Measurements from ENCODE around the gene CDK7. TPM values are rescaled to one million over a fixed set of nuclear protein-coding genes. Genes with fewer than 3 reads are reported as not detected.
"Not testable (repeated sequence)": the region's sequence is repeated elsewhere in the genome, so short reads cannot be mapped to it uniquely, and the experiment has no call there.

The CDK7 gene
- total RNA-seq, 1 donor from 2014 or later: 16.7 TPM

DNA sequence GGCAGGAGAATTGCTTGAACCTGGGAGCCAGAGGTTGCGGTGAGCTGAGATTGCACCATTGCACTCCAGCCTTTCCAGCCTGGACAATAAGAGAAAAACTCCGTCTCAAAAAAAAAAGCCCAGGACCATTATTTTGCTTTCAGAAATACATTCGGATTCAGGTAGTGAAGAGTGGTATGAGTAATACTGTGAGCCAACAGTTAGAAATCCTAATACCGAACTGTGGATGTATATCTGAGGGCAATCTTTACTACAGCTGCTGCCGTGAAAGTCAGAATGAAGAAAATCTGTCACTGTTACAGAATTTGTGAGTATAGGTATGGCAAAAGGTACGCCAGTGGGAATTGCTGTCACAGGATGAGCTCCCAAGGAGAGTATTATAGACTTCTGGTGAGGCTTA, 3.4 kb upstream of the CDK7 start:
- intact Hi-C loops (cut with DNase I): no loop called here
- no peak for DNase-seq (ENCODE audit: low spot score)
- ATAC-seq: no peak

DNA sequence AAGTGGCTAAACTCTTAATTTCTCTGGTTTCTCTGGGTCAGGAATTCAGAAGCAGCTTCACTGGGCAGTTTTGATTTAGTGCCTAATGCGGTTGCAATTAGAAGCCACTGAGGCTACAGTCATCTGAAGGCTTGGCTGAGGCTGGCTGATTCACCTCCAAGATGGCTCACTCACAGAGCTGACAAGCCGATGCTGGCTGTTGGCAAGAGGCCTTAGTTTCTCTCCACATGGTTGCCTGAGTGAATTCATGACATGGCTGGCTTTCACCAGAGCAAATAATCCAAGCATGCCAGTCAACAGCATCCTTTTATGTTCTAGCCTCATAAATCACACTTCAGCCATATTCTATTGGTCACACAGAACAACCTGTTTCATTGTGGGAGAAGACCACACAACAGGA, 2.8 kb upstream of the CDK7 start:
- ATAC-seq: no peak
- intact Hi-C loops (cut with DNase I): no loop called here
- no peak for DNase-seq (ENCODE audit: low spot score)

GRCh38 chr5:69236733-69237132, 2.0 kb downstream of the CDK7 start:
- DNase-seq (ENCODE audit: low spot score); ATAC-seq; intact Hi-C loops (cut with DNase I): not testable (repeated sequence)

- intact Hi-C loops (cut with DNase I): no loop called here
- DNase-seq (ENCODE audit: low spot score): no peak
- no peak for ATAC-seq
Measured at GRCh38 chr5:69237877-69238276, 3.2 kb downstream of the CDK7 start.

DNA sequence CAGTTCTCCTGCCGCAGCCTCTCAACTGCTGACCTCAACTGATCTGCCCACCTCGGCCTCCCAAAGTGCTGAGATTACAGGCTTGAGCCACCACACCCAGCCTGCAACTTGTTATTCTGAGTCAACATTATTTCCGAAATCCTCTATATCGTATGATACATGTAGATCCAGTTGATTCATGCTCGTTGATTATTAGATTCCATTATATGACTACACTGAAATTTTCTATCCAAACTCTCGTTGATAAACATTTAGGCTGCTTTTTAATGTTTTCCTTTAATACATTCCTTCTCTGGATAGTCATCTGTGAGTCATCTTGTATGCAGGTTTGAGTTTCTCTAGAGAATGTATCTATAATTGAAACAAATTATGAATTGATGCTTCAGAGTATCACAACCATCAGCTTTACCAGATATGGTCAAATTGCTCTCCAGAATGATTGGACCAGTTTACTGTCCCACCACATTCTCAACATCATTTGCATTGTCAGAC, 4.1 kb downstream of the CDK7 start:
- ATAC-seq (no peak), DNase-seq (ENCODE audit: low spot score) (no peak)
- intact Hi-C loops (cut with DNase I): no loop called here

DNA sequence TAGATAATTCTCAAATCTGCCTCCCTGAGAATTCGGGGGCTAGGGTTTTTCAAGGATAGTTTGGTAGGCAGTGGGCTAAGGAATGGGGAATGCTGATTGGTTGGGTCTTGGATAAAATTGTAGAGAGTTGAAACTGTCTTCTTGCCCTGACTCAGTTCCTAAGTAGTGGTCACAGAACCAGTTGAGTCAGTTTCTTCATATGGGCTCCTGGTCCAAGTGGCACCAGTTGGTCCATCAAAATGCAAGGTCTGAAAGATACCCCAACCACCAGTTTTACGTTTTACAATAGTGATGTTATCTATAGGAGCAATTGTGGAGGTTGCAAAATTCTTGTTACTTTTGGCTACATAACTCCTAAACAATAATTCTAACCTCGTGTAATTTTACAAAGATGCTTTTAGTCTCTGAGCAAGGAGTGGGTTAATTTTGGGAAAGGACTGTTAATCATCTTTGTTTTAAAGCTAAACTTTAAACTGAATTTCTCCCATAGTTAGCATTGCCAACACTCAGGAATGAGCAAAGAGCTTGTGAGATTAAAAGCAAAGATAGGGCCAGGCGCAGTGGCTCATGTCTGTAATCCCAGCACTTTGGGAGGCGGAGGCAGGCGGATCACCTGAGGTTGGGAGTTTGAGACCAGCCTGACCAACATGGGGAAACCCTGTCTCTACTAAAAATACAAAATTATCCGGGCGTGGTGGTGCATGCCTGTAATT, 7.7 kb downstream of the CDK7 start:
- ATAC-seq (no peak), DNase-seq (ENCODE audit: low spot score) (no peak)
- intact Hi-C loops (cut with DNase I): no loop called here

DNA sequence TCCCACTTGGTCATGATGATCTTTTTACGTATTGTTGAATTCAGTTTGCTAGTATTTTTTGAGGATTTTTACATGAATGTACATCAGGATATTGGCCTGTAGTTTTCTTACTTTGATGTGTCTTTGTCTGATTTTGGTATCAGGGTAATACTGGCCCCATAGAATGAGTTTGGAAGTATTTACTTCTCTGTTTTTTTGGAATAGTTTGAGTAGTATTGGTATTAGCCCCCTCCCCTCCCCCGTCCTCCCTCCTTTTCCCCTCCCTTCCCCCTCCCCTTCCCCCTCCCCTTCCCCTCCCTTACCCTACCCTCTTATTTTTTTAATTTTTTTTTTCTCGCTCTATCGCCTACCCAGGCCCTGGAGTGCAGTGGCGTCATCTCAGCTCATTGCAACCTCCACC, 10.3 kb downstream of the CDK7 start:
- no peak for ATAC-seq
- intact Hi-C loops (cut with DNase I): no loop called here
- no peak for DNase-seq (ENCODE audit: low spot score)

DNA sequence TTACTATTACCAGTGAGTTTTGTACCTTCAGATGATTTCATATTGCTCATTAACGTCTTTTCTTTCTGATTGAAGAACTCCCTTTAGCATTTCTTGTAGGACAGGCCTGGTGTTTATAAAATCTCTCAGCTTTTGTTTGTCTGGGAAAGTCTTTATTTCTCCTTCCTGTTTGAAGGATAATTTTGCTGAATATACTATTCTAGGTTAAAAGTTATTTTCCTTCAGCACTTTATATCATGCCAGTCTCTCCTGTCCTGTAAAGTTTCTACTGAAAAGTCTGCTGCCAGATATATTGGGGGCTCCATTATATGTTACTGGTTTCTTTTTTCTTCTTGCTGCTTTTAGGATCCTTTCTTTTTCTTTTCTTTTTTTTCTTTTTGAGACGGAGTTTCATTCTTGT, 13.3 kb downstream of the CDK7 start:
- ATAC-seq: no peak
- intact Hi-C loops (cut with DNase I): no loop called here
- no peak for DNase-seq (ENCODE audit: low spot score)

DNA sequence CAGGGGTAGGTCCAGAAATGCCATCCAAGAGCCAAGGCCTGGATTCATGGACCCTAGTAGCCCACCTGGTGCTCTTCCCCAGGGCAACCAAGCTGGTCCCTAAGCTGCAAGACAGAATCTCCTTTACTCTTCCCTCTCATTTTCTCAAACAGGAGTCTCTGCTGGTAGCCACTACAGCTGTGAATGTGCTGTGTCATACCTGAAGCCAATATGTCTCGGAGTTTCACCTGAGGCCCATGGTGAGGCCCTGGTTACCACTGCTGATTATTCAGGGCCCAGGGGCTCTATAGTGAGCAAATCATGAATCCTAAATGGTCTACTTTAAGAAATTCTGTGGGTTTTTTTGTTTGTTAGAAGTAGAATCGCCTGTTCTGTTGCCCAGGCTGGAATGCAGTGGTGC, 15.9 kb downstream of the CDK7 start:
- ATAC-seq: no peak
- intact Hi-C loops (cut with DNase I): no loop called here

DNA sequence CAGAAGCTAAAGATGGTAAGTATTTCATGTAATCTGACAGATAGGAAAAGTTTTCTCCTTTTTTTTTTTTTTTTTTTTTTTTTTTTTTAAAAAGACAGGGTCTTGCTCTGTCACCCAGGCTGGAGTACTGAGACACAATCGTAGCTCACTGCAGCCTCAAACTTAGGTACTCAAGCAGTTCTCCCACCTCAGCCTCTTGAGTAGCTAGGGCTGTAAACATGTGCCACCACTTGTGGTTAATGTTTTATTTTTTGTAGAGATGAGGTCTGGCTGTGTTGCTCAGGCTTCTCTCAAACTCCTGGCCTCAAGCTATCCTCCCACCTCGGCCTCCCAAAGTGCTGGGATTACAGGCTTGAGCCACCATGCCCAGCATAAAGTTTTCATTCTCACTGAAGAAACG, 17.8 kb downstream of the CDK7 start:
- ATAC-seq (no peak), DNase-seq (ENCODE audit: low spot score) (no peak)
- intact Hi-C loops (cut with DNase I): no loop called here

More for the DNA sequence above, 15.9 kb downstream of the CDK7 start:
- DNase-seq (ENCODE audit: low spot score): no peak

DNA sequence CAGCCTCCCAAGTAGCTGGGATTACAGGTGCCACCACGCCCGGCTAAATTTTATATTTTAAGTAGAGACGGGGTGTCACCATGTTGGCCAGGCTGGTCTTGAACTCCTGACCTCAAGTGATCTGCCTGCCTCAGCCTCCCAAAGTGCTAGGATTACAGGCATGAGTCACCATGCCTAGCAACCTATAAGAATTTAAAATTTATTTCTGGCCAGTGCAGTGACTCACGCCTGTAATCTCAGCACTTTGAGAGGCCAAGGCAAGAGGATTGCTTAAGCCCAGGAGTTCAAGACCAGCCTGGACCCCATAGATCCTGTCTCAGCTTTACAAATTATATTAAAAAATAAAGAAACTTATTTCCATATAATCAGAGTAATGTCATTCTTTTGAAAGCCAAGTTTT, 21.3 kb downstream of the CDK7 start:
- ATAC-seq; intact Hi-C loops (cut with DNase I); DNase-seq (ENCODE audit: low spot score): not testable (repeated sequence)

GRCh38 chr5:69257577-69257976, 22.9 kb downstream of the CDK7 start:
- DNase-seq (ENCODE audit: low spot score) (no peak), ATAC-seq (no peak)
- intact Hi-C loops (cut with DNase I): no loop called here

- ATAC-seq (no peak), DNase-seq (ENCODE audit: low spot score) (no peak)
- intact Hi-C loops (cut with DNase I): no loop called here
Measured at GRCh38 chr5:69261034-69261433, 26.3 kb downstream of the CDK7 start.

DNA sequence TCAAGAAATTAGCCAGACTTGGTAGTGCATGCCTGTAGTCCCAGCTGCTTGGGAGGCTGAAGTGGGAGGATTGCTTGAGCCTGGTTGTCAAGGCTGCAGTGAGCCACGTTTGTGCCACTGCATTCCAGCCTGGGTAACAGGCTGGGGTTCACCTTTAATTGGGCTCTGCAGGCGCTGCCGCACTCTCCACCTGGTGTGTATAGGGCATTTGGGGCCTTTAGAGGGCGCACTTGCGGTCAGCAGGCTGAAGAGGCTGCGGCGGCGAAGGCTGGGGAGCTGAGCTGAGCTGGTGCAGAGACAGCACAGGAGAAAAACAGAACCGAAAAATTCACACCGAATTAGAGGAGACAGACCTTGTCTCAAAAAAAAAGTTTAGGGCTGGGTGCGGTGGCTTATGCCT, 31.2 kb downstream of the CDK7 start:
- no peak for DNase-seq (ENCODE audit: low spot score)
- intact Hi-C loops (cut with DNase I): no loop called here
- no peak for ATAC-seq

DNA sequence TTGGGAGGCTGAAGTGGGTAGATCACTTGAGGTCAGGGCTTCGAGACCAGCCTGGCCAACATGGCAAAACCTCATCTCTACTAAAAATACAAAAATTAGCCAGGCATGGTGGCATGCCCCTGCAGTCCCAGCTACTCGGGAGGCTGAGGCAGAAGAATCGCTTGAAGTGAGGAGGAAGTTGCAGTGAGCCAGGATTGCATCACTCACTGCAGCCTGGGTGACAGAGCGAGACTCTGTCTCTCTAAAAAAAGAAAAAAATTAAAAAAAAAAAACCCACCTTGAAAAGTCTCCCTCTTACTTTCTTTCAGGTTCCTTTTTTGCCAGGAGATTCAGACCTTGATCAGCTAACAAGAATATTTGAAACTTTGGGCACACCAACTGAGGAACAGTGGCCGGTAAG, 34.2 kb downstream of the CDK7 start:
- DNase-seq (ENCODE audit: low spot score): no peak
- intact Hi-C loops (cut with DNase I): no loop called here
- ATAC-seq: no peak

- DNase-seq (ENCODE audit: low spot score) (no peak), ATAC-seq (no peak)
- intact Hi-C loops (cut with DNase I): no loop called here
Measured at GRCh38 chr5:69270840-69271239, 36.2 kb downstream of the CDK7 start.

DNA sequence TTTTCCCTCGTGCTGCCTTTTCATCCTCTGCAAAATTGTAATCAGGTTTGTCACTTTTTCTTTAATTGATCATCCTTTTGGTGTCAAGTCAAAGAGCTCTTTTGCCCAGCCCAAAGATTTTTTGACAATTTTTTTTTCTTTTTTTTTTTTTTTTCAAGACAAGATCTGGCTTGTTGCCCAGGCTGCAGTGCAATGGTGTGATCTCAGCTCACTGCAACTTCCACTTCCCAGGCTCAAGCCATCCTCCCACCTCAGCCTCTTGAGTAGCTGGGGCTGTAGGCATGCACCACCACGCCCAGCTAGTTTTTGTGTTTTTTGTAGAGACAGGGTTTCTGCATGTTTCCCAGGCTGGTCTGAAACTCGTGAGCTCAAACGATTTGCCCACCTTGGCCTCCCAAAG, 36.7 kb downstream of the CDK7 start:
- intact Hi-C loops (cut with DNase I): no loop called here
- ATAC-seq: no peak

DNA sequence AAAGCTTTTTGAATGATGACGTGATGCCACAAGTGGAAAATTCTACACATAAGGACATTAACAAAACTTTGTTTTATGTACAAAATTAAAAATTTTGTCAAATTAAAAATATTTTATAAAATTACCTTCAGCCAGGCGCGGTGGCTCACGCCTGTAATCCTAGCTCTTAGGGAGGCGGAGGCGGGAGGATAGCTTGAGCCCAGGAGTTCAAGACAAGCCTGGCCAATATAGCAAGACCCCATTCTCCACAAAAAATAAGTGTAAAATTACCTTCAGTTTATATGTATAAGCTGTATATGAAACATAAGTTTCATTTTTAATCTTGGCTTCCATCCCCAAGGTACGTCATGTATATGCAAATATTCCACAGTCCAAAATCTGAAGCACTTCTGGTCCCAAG, 40.9 kb downstream of the CDK7 start:
- no peak for DNase-seq (ENCODE audit: low spot score)
- ATAC-seq: no peak
- intact Hi-C loops (cut with DNase I): no loop called here

More for the DNA sequence above, 36.7 kb downstream of the CDK7 start:
- DNase-seq (ENCODE audit: low spot score): no peak

- ATAC-seq: no peak
- intact Hi-C loops (cut with DNase I): no loop called here
Measured at GRCh38 chr5:69276422-69277174, 41.9 kb downstream of the CDK7 start.

GRCh38 chr5:69279517-69279916, 44.8 kb downstream of the CDK7 start:
- ATAC-seq (no peak), DNase-seq (ENCODE audit: low spot score) (no peak)
- intact Hi-C loops (cut with DNase I): no loop called here

More at GRCh38 chr5:69276422-69277174, 41.9 kb downstream of the CDK7 start:
- DNase-seq (ENCODE audit: low spot score): no peak
